Stimulated activated CD4-positive, alpha-beta T cell treated with anti-CD3 and anti-CD28 coated beads, Interleukin-4, amount 100 ng/mL, for 24 hours (primary cell): Measurements from ENCODE around the gene PAQR7.

Source experiments
- DNase-seq: peaks from one replicate; pipeline ENCODE4 v3.0.0-alpha.2; 2020

The PAQR7 gene

GRCh38 chr1:25875154-25875855 is at the start of gene PAQR7:
PAQR7 (minus strand) TSS chr1:25875708; CDS start chr1:25863839, 11,869 bp downstream.
- peak; percentile 58 for DNase-seq

DNA sequence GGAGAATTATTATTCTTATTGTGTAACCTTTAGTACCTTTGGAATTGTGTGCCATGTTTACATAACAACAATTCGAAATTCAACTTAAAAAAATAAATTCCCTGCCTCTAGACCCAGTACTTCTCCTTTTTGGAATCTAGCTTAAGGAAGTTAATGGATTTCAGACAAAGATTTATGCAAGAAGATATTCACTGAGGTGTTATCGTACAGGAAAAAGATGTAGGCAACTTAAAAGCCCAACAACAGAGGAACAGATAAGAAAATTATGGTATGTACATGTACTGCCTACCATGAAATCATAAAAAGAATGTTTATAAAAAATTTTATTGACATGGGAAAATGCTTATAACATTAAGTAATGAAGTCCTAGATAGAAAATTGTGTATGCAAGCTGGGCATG is 48.9 kb upstream of the PAQR7 start:
- no peak for DNase-seq

- DNase-seq, result peak; percentile 17
These were observed 47.6 kb upstream of the PAQR7 start for GRCh38 chr1:25922971-25923552.

DNA sequence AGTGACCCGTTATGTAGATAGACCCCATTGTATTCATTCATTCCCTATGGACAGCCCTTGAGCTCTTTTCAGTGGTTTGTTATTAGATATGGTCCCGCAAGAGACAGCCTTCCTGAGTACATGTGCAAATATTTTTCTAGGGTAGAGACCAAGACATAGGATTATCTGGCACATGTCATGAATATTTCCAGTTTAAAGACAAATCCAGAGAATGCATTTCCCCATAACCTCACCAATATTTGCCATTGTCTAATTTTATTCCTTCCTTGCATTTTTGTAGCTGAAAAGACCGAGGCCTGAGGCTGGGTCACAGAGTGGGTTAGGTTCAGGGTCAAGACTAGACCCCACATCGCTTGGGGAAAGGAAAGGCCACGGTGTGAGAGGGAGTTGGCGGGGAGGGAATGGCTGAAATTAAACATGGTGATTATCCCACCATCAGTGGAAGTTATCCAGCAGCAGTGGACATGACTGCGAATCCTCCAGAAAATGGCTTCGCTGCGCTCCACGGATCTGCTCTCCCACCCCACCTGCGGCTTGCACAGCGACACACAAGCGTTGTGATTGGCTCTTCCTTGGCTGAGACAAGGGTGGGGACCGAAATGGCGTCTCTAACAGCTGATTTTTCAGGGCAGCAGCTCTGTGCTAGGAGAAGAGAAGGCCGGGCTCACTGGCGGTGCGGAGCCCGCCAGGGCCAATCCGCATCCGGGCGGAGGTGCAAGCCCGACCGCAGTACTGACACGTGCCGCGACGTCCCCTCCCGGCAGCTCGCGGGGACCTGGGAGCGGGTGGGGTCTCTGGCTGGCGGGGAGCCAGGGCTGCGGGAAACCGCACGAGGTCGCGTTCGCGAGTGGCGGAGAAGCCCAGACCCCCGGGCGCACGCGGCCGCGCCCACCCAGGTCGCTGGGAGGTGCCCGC is 46.8 kb upstream of the PAQR7 start:
- DNase-seq, result peak; percentile 33

GRCh38 chr1:25918615-25919014 is 43.1 kb upstream of the PAQR7 start:
- no peak for DNase-seq

DNA sequence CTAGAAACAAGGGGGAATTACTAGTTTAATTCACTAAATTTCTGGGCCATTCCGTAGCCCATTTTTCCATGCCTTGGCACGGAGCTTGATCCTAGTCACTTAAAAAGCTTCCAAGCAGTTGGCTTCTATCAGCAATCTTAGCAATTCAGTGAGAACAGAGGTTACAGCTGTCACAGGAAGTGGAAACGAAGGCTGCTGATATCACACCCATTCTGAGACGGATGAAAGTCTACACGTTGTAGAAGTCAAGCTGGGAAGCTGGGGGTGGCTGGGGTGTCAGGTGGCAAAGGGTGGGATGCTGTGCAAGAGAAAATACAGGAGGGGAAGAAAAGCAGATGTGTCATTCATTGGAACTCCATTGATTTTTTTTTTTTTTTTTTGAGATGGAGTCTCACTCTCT is 42.5 kb upstream of the PAQR7 start:
- no peak for DNase-seq

- no peak for DNase-seq
These were observed 41.0 kb upstream of the PAQR7 start for GRCh38 chr1:25916460-25916859.

- DNase-seq, result no peak
These were observed 38.8 kb upstream of the PAQR7 start for GRCh38 chr1:25914074-25914995.

DNA sequence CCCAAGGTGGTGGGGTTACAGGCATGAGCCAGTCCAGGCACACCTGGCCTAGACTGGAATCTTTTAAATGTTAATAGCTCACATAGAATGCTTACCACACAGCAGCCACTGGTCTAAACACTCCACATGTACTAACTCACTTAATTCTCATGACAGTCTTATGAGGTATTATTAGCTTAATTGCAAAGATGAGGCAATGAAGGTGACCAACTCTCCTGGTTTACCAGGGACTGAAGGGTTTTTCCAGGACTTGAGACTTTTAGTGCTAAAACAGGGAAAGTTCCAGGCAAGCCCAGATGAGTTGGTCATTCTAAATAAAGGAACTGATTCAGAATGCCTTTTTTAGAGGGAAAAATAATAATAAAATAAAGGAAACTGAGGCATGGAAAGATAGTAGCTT is 37.7 kb upstream of the PAQR7 start:
- no peak for DNase-seq

- DNase-seq, result no peak
These were observed 36.7 kb upstream of the PAQR7 start for GRCh38 chr1:25912076-25912831.

DNA sequence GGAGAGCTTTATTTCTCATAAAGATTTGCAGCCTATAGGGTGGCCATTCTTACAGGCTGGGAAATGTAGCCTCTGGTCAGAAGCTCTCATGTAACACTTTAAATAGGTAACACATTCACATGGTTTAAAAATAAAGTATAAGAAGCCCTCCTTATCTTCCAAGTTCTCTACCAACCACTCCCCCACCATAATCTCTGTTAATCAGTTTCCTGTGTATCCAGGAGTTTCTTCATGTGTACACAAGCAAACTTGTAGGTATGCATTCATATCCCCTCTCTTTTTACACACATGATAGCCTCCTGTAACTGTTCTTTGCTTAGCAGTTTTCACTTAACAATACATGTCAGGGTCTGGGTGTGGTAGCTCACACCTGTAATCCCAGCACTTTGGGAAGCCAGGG is 35.7 kb upstream of the PAQR7 start:
- no peak for DNase-seq

DNA sequence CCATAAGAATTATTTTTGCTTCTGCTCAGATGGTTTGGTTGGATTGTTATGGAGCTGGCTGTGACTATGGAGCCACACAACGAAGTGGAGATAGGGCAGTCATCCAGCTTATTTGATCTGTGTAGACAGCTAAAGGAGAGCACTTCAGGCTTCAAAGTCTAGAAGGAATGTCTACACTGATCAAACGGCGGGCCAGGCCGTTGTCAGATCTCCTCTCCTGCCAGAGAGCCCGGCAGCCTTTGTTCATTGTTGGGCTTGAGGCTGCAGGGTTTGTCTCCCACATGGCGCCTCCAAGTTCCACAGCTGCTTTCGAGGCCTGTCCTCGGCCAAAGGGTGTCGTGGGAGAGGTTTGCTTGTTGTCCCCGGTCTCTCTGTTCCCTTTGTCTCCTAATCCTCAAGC is 33.5 kb upstream of the PAQR7 start:
- no peak for DNase-seq

- DNase-seq, result no peak
These were observed 32.7 kb upstream of the PAQR7 start for GRCh38 chr1:25908161-25908560.

- no peak for DNase-seq
These were observed 32.1 kb upstream of the PAQR7 start for GRCh38 chr1:25907601-25908000.

GRCh38 chr1:25906644-25907300 is 31.3 kb upstream of the PAQR7 start:
- peak; percentile 39 for DNase-seq

DNA sequence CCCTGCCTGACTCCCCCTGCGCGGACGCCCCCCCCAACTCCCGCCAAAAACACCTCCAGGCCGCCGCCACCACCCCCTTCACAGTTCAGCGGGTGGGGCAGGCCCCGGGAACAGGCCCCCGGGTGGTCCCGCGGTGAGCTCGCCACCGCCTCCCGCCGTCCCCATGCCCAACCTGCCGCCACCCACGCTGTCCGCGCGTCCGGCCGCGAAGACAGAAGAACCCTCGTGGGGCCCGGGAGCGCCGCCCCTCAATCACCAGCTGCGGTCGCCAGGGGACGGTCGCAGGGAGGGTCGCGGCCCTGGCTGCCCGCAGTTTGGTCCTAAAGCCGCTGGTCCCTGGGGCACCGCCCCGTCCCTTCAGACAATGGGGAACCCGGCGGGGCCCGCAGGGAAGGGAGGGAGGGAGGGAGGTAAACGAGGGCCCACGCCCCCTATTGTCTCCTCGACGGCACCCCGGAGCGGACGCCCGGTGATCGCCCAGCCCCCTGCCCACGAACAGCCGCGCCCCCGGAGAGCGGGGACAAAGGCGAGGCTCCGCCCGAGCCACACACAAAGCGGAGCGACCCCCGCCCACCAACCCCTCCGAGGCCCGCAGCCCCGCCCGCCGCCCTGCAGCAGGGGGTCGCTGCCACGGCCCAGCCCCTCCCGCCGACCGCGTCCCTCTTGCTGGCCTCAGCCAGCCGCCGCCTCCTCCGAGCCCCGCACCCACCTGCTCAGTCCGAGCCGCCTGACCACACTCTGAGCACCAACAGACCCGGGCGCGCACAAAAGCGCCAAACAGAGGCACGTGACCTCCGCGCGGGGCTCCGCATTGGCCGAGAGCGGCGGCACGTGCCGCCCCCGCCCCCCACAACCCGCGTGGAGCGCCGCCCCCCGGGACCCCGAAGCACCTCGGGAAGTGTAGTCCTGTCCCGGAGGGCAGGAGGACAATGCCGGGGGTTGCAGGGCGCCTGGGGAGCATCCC is 30.5 kb upstream of the PAQR7 start, which contains the start of gene STMN1:
Gene STMN1, minus strand, starts transcription at position 740 of the 964 bp plus-strand sequence. CDS start 1,743 bp downstream, outside the sequence.
- peak; percentile 88 for DNase-seq

GRCh38 chr1:25904943-25905679 is 29.6 kb upstream of the PAQR7 start:
- DNase-seq, result peak; percentile 92

- DNase-seq, result no peak
These were observed 28.5 kb upstream of the PAQR7 start for GRCh38 chr1:25903986-25904385.

DNA sequence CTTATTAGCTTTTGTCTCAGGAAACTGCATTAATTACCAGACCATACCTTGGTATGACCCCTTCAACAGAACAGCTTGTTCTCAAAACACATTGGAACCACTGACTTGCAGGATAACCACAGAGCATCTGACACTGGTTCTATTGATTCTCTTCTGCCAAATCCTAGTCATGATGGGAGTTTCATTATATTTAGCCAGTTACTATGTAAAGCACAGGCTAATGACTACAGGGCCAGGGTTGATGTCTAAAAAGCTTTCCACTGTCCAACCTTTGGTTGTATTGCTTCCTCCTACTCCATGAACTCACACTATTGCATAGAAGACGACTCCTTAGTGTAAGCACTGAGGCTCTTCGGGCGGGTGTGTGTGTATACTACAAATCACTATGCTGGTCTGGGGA is 27.0 kb upstream of the PAQR7 start:
- DNase-seq, result no peak
